ENCODE results near the gene RBM44.

- TF ChIP-seq, protein P1, sequence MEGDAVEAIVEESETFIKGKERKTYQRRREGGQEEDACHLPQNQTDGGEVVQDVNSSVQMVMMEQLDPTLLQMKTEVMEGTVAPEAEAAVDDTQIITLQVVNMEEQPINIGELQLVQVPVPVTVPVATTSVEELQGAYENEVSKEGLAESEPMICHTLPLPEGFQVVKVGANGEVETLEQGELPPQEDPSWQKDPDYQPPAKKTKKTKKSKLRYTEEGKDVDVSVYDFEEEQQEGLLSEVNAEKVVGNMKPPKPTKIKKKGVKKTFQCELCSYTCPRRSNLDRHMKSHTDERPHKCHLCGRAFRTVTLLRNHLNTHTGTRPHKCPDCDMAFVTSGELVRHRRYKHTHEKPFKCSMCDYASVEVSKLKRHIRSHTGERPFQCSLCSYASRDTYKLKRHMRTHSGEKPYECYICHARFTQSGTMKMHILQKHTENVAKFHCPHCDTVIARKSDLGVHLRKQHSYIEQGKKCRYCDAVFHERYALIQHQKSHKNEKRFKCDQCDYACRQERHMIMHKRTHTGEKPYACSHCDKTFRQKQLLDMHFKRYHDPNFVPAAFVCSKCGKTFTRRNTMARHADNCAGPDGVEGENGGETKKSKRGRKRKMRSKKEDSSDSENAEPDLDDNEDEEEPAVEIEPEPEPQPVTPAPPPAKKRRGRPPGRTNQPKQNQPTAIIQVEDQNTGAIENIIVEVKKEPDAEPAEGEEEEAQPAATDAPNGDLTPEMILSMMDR (IDR thresholded peaks at IDR 0.05) = no peak
- no peak for TF ChIP-seq POLR2AphosphoS5 (IDR thresholded peaks at IDR 0.05)
- no peak for TF ChIP-seq EP300 (IDR thresholded peaks at IDR 0.05)
Observed at GRCh38 chr2:237889016-237889415, 90.4 kb downstream of the RBM44 start.
